Activated CD8-positive, alpha-beta T cell treated with anti-CD3 and anti-CD28 coated beads for 36 hours (primary cell): Measurements from ENCODE around the gene OVCH1. TPM values are rescaled to one million over a fixed set of nuclear protein-coding genes. Genes with fewer than 3 reads are reported as not detected.
"Not testable (repeated sequence)": the region's sequence is repeated elsewhere in the genome, so short reads cannot be mapped to it uniquely, and the experiment has no call there.

ENCODE experiments used
- ATAC-seq: fragments of 200-7000 bp; cut with Tn5 transposase; one replicate; pipeline ENCODE4 v1.10.0; 2021; ENCODE audit warnings: mild to moderate bottlenecking, moderate library complexity
- CTCF ChIA-PET: fragments of 350-600 bp; sonication (Branson Sonifier 250); formaldehyde crosslinking; loops from one replicate; lab custom pipeline; 2021; ENCODE audit warnings: antibody characterized with exemption; lab: Charles Lee
- POLR2A ChIA-PET: fragments of 350-600 bp; sonication (Branson Sonifier 250); formaldehyde crosslinking; loops from one replicate; lab custom pipeline; 2021; ENCODE audit warnings: antibody characterized with exemption; lab: Charles Lee
- DNase-seq: peaks from one replicate; pipeline ENCODE4 v3.0.0-alpha.2; 2020
- H3K27ac Mint-ChIP-seq: one replicate; pipeline ENCODE4 v1.8.0; 2021; ENCODE audit warnings: mild to moderate bottlenecking, mixed read lengths
- H3K27me3 Mint-ChIP-seq: one replicate; pipeline ENCODE4 v1.8.0; 2021; ENCODE audit warnings: mixed read lengths
- H3K36me3 Mint-ChIP-seq: one replicate; pipeline ENCODE4 v1.8.0; 2021; ENCODE audit warnings: low read depth, mixed read lengths
- H3K4me1 Mint-ChIP-seq: one replicate; pipeline ENCODE4 v1.8.0; 2021; ENCODE audit warnings: low read depth, mixed read lengths
- H3K4me3 Mint-ChIP-seq: one replicate; pipeline ENCODE4 v1.8.0; 2021; ENCODE audit warnings: mild to moderate bottlenecking, moderate library complexity, mixed read lengths
- H3K9me3 Mint-ChIP-seq: one replicate; pipeline ENCODE4 v1.8.0; 2021; ENCODE audit warnings: mixed read lengths
- CTCF ChIP-seq: fragments of 200-600 bp; IDR thresholded peaks from one replicate; pipeline ENCODE4 v1.8.0; 2022; ENCODE audit warnings: antibody characterized with exemption, mild to moderate bottlenecking
- intact Hi-C: fragments of 100-400 bp; cut with micrococcal nuclease; formaldehyde crosslinking; loops from one replicate; pipeline ENCODE4 v1.10.0; 2022
- total RNA-seq, 2 experiments: library from RNA; stranded (reverse); gene quantifications; one replicate each; pipeline ENCODE4 v1.2.3, GENCODE V29; 2021

OVCH1 gene
- total RNA-seq, 2 experiments from 2014 or later, result not detected

GRCh38 chr12:29448157-29448556 is 49.3 kb downstream of the OVCH1 start:
- POLR2A ChIA-PET, result interaction anchor here (0.7 kb wide), 1 partner anchor 100 kb away, joined by 3 read pairs; no protein-coding TSS in a partner anchor
- H3K27me3 Mint-ChIP-seq, result peaks cover 8% of the 10 kb centered on the region
- ATAC-seq (no peak), DNase-seq (no peak)
- H3K27ac Mint-ChIP-seq, result no peak overlapping the region
- no peak for TF ChIP-seq CTCF
- no peaks in the 10 kb centered on the region for H3K36me3 Mint-ChIP-seq
- CTCF ChIA-PET, result interaction anchor here (1.2 kb wide), 1 partner anchor 20 kb away, joined by 4 read pairs; no protein-coding TSS in a partner anchor
- H3K4me1 Mint-ChIP-seq, result no peaks in the 10 kb centered on the region
- no peak overlapping the region for H3K4me3 Mint-ChIP-seq
- intact Hi-C loops, result no loop called here
- H3K9me3 Mint-ChIP-seq, result no peaks in the 10 kb centered on the region

- DNase-seq, result no peak
- Mint-ChIP-seq H3K4me1 (no peaks in the 10 kb centered on the region), H3K4me3 (no peak overlapping the region), H3K27me3 (peaks cover 6% of the 10 kb centered on the region), H3K27ac (no peak overlapping the region), H3K9me3 (no peaks in the 10 kb centered on the region), H3K36me3 (no peaks in the 10 kb centered on the region)
- peak; percentile 53 for ATAC-seq
- no peak for TF ChIP-seq CTCF
- ChIA-PET CTCF (interaction anchor here (1.2 kb wide), 1 partner anchor 19 kb away, joined by 4 read pairs; no protein-coding TSS in a partner anchor), POLR2A (interaction anchor here (0.7 kb wide), 1 partner anchor 100 kb away, joined by 3 read pairs; no protein-coding TSS in a partner anchor)
- intact Hi-C loops, result no loop called here
Measured at GRCh38 chr12:29447285-29447975, 50.1 kb downstream of the OVCH1 start.

- Mint-ChIP-seq H3K9me3 (peaks cover 4% of the 10 kb centered on the region), H3K27ac (no peak overlapping the region), H3K27me3 (peaks cover 10% of the 10 kb centered on the region), H3K4me1 (no peaks in the 10 kb centered on the region), H3K36me3 (no peaks in the 10 kb centered on the region), H3K4me3 (no peak overlapping the region)
- CTCF ChIA-PET, result no interaction called here
- DNase-seq (no peak), ATAC-seq (no peak)
- no peak for TF ChIP-seq CTCF
- intact Hi-C loops, result no loop called here
- POLR2A ChIA-PET, result interaction anchor here (0.6 kb wide), 1 partner anchor 26 kb away, joined by 3 read pairs; no protein-coding TSS in a partner anchor
Measured at GRCh38 chr12:29439506-29439905, 58.0 kb downstream of the OVCH1 start.

- CTCF ChIA-PET, result no interaction called here
- Mint-ChIP-seq H3K27ac (no peak overlapping the region), H3K9me3 (peaks cover 4% of the 10 kb centered on the region), H3K4me1 (no peaks in the 10 kb centered on the region), H3K27me3 (peaks cover 9% of the 10 kb centered on the region), H3K4me3 (no peak overlapping the region), H3K36me3 (no peaks in the 10 kb centered on the region)
- POLR2A ChIA-PET, result interaction anchor here (0.6 kb wide), 1 partner anchor 26 kb away, joined by 3 read pairs; no protein-coding TSS in a partner anchor
- ATAC-seq (no peak), DNase-seq (no peak)
- intact Hi-C loops, result no loop called here
- TF ChIP-seq CTCF, result no peak
Measured at GRCh38 chr12:29438752-29439408, 58.6 kb downstream of the OVCH1 start.

GRCh38 chr12:29437575-29437974 is 59.9 kb downstream of the OVCH1 start:
- DNase-seq (no peak), ATAC-seq (no peak)
- CTCF ChIA-PET, result no interaction called here
- H3K36me3 Mint-ChIP-seq, result no peaks in the 10 kb centered on the region
- H3K4me3 Mint-ChIP-seq, result no peak overlapping the region
- POLR2A ChIA-PET, result no interaction called here
- no peak overlapping the region for H3K27ac Mint-ChIP-seq
- no peaks in the 10 kb centered on the region for H3K4me1 Mint-ChIP-seq
- H3K9me3 Mint-ChIP-seq, result peaks cover 4% of the 10 kb centered on the region
- peaks cover 14% of the 10 kb centered on the region for H3K27me3 Mint-ChIP-seq
- TF ChIP-seq CTCF, result no peak
- intact Hi-C loops, result no loop called here

GRCh38 chr12:29436815-29437214 is 60.7 kb downstream of the OVCH1 start:
- H3K4me1 Mint-ChIP-seq, CTCF ChIA-PET, H3K4me3 Mint-ChIP-seq, H3K36me3 Mint-ChIP-seq, POLR2A ChIA-PET, ATAC-seq, DNase-seq, H3K9me3 Mint-ChIP-seq, H3K27ac Mint-ChIP-seq, intact Hi-C loops: not testable (repeated sequence)
- H3K27me3 Mint-ChIP-seq, result peaks cover 18% of the 10 kb centered on the region
